Measurements from ENCODE around the gene NAA15.
A peak's percentile ranks its signal among the peaks of the same experiment; 100 is the strongest.
"Not testable (repeated sequence)": the region's sequence is repeated elsewhere in the genome, so short reads cannot be mapped to it uniquely, and the experiment has no call there.

Gene NAA15

GRCh38 chr4:139301113-139301820 lies at the start of gene NAA15:
Gene NAA15 (plus strand): TSS chr4:139301505. CDS start chr4:139301778, 273 bp downstream.
- peak; percentile 97 for DNase-seq

GRCh38 chr4:139253046-139253445 lies 48.3 kb upstream of the NAA15 start:
- no peak for DNase-seq

- no peak for DNase-seq
Observed at GRCh38 chr4:139253713-139254112, 47.6 kb upstream of the NAA15 start.

GRCh38 chr4:139255581-139255980 lies 45.7 kb upstream of the NAA15 start:
- DNase-seq: not testable (repeated sequence)

GRCh38 chr4:139256349-139256748 lies 45.0 kb upstream of the NAA15 start:
- DNase-seq: no peak

GRCh38 chr4:139265654-139266053 lies 35.7 kb upstream of the NAA15 start:
- no peak for DNase-seq

GRCh38 chr4:139266208-139266582 lies 35.1 kb upstream of the NAA15 start:
- DNase-seq: no peak

- DNase-seq: no peak
Observed at GRCh38 chr4:139266583-139267257, 34.6 kb upstream of the NAA15 start.

GRCh38 chr4:139267301-139267700 lies 34.0 kb upstream of the NAA15 start:
- no peak for DNase-seq

GRCh38 chr4:139273835-139274234 lies 27.5 kb upstream of the NAA15 start:
- DNase-seq: no peak

GRCh38 chr4:139274790-139275189 lies 26.5 kb upstream of the NAA15 start:
- no peak for DNase-seq

- no peak for DNase-seq
Observed at GRCh38 chr4:139275281-139275735, 26.0 kb upstream of the NAA15 start.

GRCh38 chr4:139278485-139278884 lies 22.8 kb upstream of the NAA15 start:
- DNase-seq: no peak

- DNase-seq: no peak
Observed at GRCh38 chr4:139278912-139279759, 22.2 kb upstream of the NAA15 start.

- no peak for DNase-seq
Observed at GRCh38 chr4:139279760-139280620, 21.3 kb upstream of the NAA15 start, which contains the start of gene MGARP. Gene MGARP (minus strand): TSS chr4:139280225. CDS start chr4:139280158, 67 bp downstream.

GRCh38 chr4:139282065-139282720 lies 19.1 kb upstream of the NAA15 start:
- no peak for DNase-seq

- no peak for DNase-seq
Observed at GRCh38 chr4:139282721-139283075, 18.6 kb upstream of the NAA15 start.

- DNase-seq: no peak
Observed at GRCh38 chr4:139286186-139286698, 15.1 kb upstream of the NAA15 start.

- peak; percentile 70 for DNase-seq
Observed at GRCh38 chr4:139295206-139295941, 5.9 kb upstream of the NAA15 start.

GRCh38 chr4:139295942-139296299 lies 5.4 kb upstream of the NAA15 start:
- DNase-seq: no peak

- DNase-seq: no peak
Observed at GRCh38 chr4:139297001-139297410, 4.3 kb upstream of the NAA15 start.

Measured in NCI-H446 treated with DMSO at 0.1 percent for 48 hours (cell line).